Endothelial cell of umbilical vein (primary cell): Measurements from ENCODE around the gene ABR. TPM values are rescaled to one million over a fixed set of nuclear protein-coding genes. Genes with fewer than 3 reads are reported as not detected.

Experiments used
- BruUV-seq: library from RNA; stranded (reverse); fragments of 400-500 nt; replicated peaks from 2 replicates; lab custom pipeline; 2021; lab: Mats Ljungman, UMichigan
- CTCF ChIA-PET: fragments of 300-600, 350-600 bp; sonication (Branson Sonifier 250); formaldehyde crosslinking; loops from one replicate; lab custom pipeline; 2021; ENCODE audit warnings: antibody characterized with exemption, inconsistent platforms; lab: Charles Lee
- POLR2A ChIA-PET: fragments of 300-600, 350-600 bp; sonication (Branson Sonifier 250); formaldehyde crosslinking; loops from one replicate; lab custom pipeline; 2021; ENCODE audit warnings: antibody characterized with exemption, inconsistent platforms; lab: Charles Lee
- DNase-seq: peaks from one replicate; pipeline ENCODE4 v3.0.0-alpha.2; 2011; ENCODE audit warnings: low read depth, low spot score
- FAIRE-seq: peaks from 2 replicates; lab custom pipeline; 2011; peaks lifted over from hg19 to GRCh38; lab: Jason Lieb, UNC
- H2AFZ ChIP-seq: 2 replicates; pipeline ENCODE4 v1.6.0; 2012; ENCODE audit warnings: low read depth, low read length, control low read depth, inconsistent platforms
- H3K27ac ChIP-seq: 2 replicates; pipeline ENCODE4 v1.5.1; 2011; ENCODE audit warnings: low read depth, mild to moderate bottlenecking, control low read depth, low read length, moderate library complexity; ENCODE audit not compliant: insufficient read depth
- H3K27me3 ChIP-seq, 2 experiments: 2 replicates each; pipeline versions ENCODE4 v1.6.0 to v1.6.1; 2011; ENCODE audit warnings: low read length in 2 of 2, mixed read lengths in 1 of 2; ENCODE audit not compliant: control insufficient read depth in 2 of 2, insufficient read depth in 2 of 2
- H3K36me3 ChIP-seq, 2 experiments: 2 replicates in 1 of 2; 3 replicates in 1 of 2; pipeline ENCODE4 v1.5.1; 2011; ENCODE audit warnings: low read length in 2 of 2, mild to moderate bottlenecking in 1 of 2, moderate library complexity in 1 of 2; ENCODE audit not compliant: control insufficient read depth in 2 of 2, insufficient read depth in 2 of 2; ENCODE audit errors: extremely low read depth in 1 of 2
- H3K4me1 ChIP-seq: 3 replicates; pipeline ENCODE4 v1.5.1; 2011; ENCODE audit warnings: mild to moderate bottlenecking, low read length; ENCODE audit not compliant: control insufficient read depth, insufficient read depth; ENCODE audit errors: extremely low read depth
- H3K4me2 ChIP-seq: 2 replicates; pipeline ENCODE4 v1.6.1; 2011; ENCODE audit warnings: low read length, control low read depth, mixed read lengths; ENCODE audit not compliant: insufficient read depth
- H3K4me3 ChIP-seq, 3 experiments: fragments of 200-600 bp in 1 of 3; sonication (generic), shearing (Covaris generic) in 1 of 3; replicated peaks in 1 of 3; 2 replicates each; pipeline ENCODE4 v1.5.1; 2011 to 2016; ENCODE audit warnings: control low read depth in 3 of 3, low read length in 3 of 3, mild to moderate bottlenecking in 2 of 3, inconsistent platforms in 1 of 3, low read depth in 1 of 3, moderate library complexity in 1 of 3; ENCODE audit not compliant: insufficient read depth in 1 of 3
- H3K79me2 ChIP-seq: 2 replicates; pipeline ENCODE4 v1.6.0; 2012; ENCODE audit warnings: low read length, inconsistent platforms; ENCODE audit not compliant: control insufficient read depth, insufficient read depth
- H3K9ac ChIP-seq: replicated peaks from 2 replicates; pipeline ENCODE3; 2011; ENCODE audit warnings: low read length, control low read depth; ENCODE audit not compliant: insufficient read depth; ENCODE audit errors: extremely low read depth
- H3K9me1 ChIP-seq: replicated peaks from 3 replicates; pipeline ENCODE4 v1.6.0; 2011; ENCODE audit warnings: mild to moderate bottlenecking, low read length; ENCODE audit not compliant: control insufficient read depth, insufficient read depth; ENCODE audit errors: extremely low read depth
- H3K9me3 ChIP-seq: replicated peaks from 2 replicates; pipeline ENCODE4 v1.5.1; 2012; ENCODE audit warnings: low read length, inconsistent platforms; ENCODE audit not compliant: control insufficient read depth, insufficient read depth
- H4K20me1 ChIP-seq: replicated peaks from 2 replicates; pipeline ENCODE3; 2011; ENCODE audit warnings: mild to moderate bottlenecking, low read length; ENCODE audit not compliant: control insufficient read depth, insufficient read depth; ENCODE audit errors: extremely low read depth
- CTCF ChIP-seq, 2 donors: IDR thresholded peaks; 1 replicate in 1 of 2; 2 replicates in 1 of 2; pipeline ENCODE4 v1.5.1; 2011; ENCODE audit warnings: low read length in 2 of 2, mild to moderate bottlenecking in 2 of 2, moderate library complexity in 2 of 2, control low read depth in 1 of 2, inconsistent platforms in 1 of 2, low read depth in 1 of 2; ENCODE audit not compliant: insufficient read depth in 1 of 2; ENCODE audit errors: extremely low read depth in 1 of 2
- EZH2 ChIP-seq: IDR thresholded peaks from 2 replicates; pipeline ENCODE4 v1.6.1; 2012; ENCODE audit warnings: borderline replicate concordance, low read depth, mild to moderate bottlenecking, moderate library complexity, low read length, inconsistent platforms; ENCODE audit not compliant: severe bottlenecking
- FOS ChIP-seq: IDR thresholded peaks from 2 replicates; pipeline ENCODE4 v1.6.1; 2011; ENCODE audit warnings: mild to moderate bottlenecking, low read length, moderate library complexity, borderline replicate concordance; ENCODE audit not compliant: insufficient read depth
- GATA2 ChIP-seq: IDR thresholded peaks from 2 replicates; pipeline ENCODE4 v1.7.0; 2011; ENCODE audit warnings: low read depth, mild to moderate bottlenecking, moderate library complexity, mixed read lengths, low read length; ENCODE audit not compliant: insufficient read length, insufficient read depth
- JUN ChIP-seq: IDR thresholded peaks from 2 replicates; pipeline ENCODE4 v1.6.1; 2011; ENCODE audit warnings: borderline replicate concordance, low read depth; ENCODE audit not compliant: insufficient read length, insufficient read depth
- MYC ChIP-seq: IDR thresholded peaks from one replicate; pipeline ENCODE4 v1.6.1; 2011; ENCODE audit warnings: mild to moderate bottlenecking, low read depth, low read length
- POLR2A ChIP-seq: IDR thresholded peaks from 2 replicates; pipeline ENCODE4 v1.6.1; 2012; ENCODE audit warnings: low read depth, mild to moderate bottlenecking, control low read depth, low read length
- POLR2AphosphoS5 ChIP-seq: IDR thresholded peaks from 2 replicates; pipeline ENCODE4 v1.6.1; 2012; ENCODE audit warnings: low read depth, mild to moderate bottlenecking, control low read depth, low read length, moderate library complexity; ENCODE audit not compliant: insufficient read depth
- dilution Hi-C: fragments of 300-500 bp; cut with MboI; formaldehyde crosslinking; loops from one replicate; pipeline ENCODE4 v1.15.0; 2019; ENCODE audit warnings: low sequenced_read_pairs; ENCODE audit not compliant: extremely low pct_ligation_motif_present
- intact Hi-C: fragments of 100-400 bp; cut with micrococcal nuclease; formaldehyde crosslinking; loops from one replicate; pipeline ENCODE4 v1.10.0; 2022
- polyA plus RNA-seq, 4 experiments: library from polyadenylated mRNA; depleted of rRNA in 3 of 4; stranded (reverse) in 3 of 4; unstranded in 1 of 4; fragments of >200 nt; gene quantifications; 2 replicates each; pipeline versions ENCODE4 v1.2.1 to v1.2.3, GENCODE V29; 2011 to 2012; ENCODE audit warnings: missing spikeins in 1 of 4
- total RNA-seq: library from RNA; stranded (reverse); gene quantifications from 2 replicates; pipeline ENCODE4 v1.2.3, GENCODE V29; 2021
- TF ChIP-seq, protein P1 (sequence below): IDR thresholded peaks from 2 replicates; pipeline ENCODE4 v1.6.1; 2011; ENCODE audit not compliant: insufficient read depth, insufficient read length

Gene ABR
- total and polyA plus RNA-seq, 2 donors (not counting 3 experiments of a cell fraction or from before 2014, with no cell fraction given), result 83.5 to 96.8 TPM

GRCh38 chr17:1087381-1088241 lies 92.2 kb downstream of the ABR start:
- no peaks in the 10 kb centered on the region for H4K20me1 ChIP-seq
- H3K4me1 ChIP-seq, result peaks cover 25% of the 10 kb centered on the region
- peak overlapping the region; percentile 95 for H3K27ac ChIP-seq
- peak; percentile 94 for FAIRE-seq
- TF ChIP-seq JUN (peak; percentile 15), MYC (no peak)
- TF ChIP-seq, protein P1, sequence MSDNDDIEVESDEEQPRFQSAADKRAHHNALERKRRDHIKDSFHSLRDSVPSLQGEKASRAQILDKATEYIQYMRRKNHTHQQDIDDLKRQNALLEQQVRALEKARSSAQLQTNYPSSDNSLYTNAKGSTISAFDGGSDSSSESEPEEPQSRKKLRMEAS, result no peak
- H2AFZ ChIP-seq, result peak overlapping the region; percentile 52
- peak; percentile 84 for DNase-seq
- no peaks in the 10 kb centered on the region for H3K27me3 ChIP-seq
- peaks cover 0 to 22% of the 10 kb centered on the region in 2 experiments for H3K36me3 ChIP-seq
- peak overlapping the region; percentile 73 for H3K9ac ChIP-seq
- TSS peak; percentile 81 for BruUV-seq
- CTCF ChIA-PET, result interaction anchor here (1.0 to 2.4 kb wide), 3 partner anchors 29 to 100 kb away, joined by 3 to 10 read pairs (median 4); no protein-coding TSS in a partner anchor
- H3K4me3 ChIP-seq, result peak overlapping the region in 1 of 3 experiments; percentile 9
- dilution Hi-C loops (no loop called here), intact Hi-C loops (loop anchor here (1.0 kb wide), 1 partner anchor 24 kb away; no protein-coding TSS in a partner anchor)
- no peaks in the 10 kb centered on the region for H3K79me2 ChIP-seq
- POLR2A ChIA-PET, result interaction anchor here (0.7 kb wide), 1 partner anchor 9 kb away, joined by 3 read pairs; no protein-coding TSS in a partner anchor
- peak overlapping the region; percentile 50 for H3K4me2 ChIP-seq
- H3K9me3 ChIP-seq, result no peaks in the 10 kb centered on the region
- H3K9me1 ChIP-seq, result no peaks in the 10 kb centered on the region

DNA sequence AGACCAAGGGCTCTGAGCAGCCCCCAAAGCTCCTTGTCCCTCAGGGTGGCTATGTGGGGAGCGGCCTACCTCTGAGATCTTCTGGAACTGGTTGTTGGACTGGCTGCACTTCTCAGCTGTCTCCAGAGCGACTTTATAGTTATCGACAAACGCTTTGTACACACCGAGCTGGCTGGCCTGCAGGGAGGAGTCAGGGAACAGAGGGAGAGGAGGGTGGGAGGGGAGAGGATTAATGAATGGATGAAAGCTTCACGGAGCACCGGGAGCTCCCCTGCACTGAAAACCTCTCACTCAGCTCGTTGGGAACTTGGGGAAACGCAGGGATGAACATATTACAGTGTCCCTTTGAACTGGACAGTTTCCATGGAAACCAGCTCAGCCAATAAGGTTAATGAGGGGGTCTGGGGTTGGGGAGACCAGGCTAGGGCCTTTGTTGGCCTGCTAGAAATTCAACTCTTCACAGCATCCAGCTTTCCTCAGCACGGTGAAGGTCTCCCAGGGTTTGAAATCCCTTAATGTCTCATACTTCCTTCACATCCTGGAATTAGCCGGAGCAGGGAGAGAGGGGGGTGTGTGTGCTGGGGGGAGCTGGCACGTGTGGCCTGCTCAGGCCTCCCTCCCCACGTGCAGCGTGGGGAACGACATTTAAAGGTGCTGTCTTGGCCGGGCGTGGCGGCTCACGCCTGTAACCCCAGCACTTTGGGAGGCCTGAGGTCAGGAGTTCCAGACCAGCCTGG lies 96.2 kb downstream of the ABR start:
- intact Hi-C loops (loop anchor here (2.0 to 5.0 kb wide), 3 partner anchors 23 to 39 kb away; no protein-coding TSS in a partner anchor), dilution Hi-C loops (no loop called here)
- Histone ChIP-seq H3K4me1 (peaks cover 48% of the 10 kb centered on the region), H3K9ac (no peak overlapping the region), H3K4me3 (no peak overlapping the region), H3K36me3 (peaks cover 0 to 2% of the 10 kb centered on the region in 2 experiments), H4K20me1 (no peaks in the 10 kb centered on the region), H3K9me1 (no peaks in the 10 kb centered on the region), H3K27ac (peak overlapping the region; percentile 47), H3K4me2 (no peak overlapping the region), H3K9me3 (no peaks in the 10 kb centered on the region), H2AFZ (no peak overlapping the region), H3K27me3 (no peaks in the 10 kb centered on the region), H3K79me2 (no peaks in the 10 kb centered on the region)
- DNase-seq, result peak; percentile 38
- peak; percentile 89 for FAIRE-seq
- POLR2A ChIA-PET, result no interaction called here
- TF ChIP-seq CTCF (IDR thresholded peaks at IDR 0.05; ENCODE audit: extremely low read depth in 1 of 2, insufficient read depth in 1 of 2, low read depth in 1 of 2, low read length in 2 of 2) (no peak), GATA2 (no peak), MYC (peak; percentile 90), JUN (no peak), FOS (peak; percentile 11), POLR2AphosphoS5 (no peak), EZH2 (no peak), POLR2A (no peak)
- TF ChIP-seq, protein P1, result peak; percentile 83
- no TSS peak for BruUV-seq
- CTCF ChIA-PET, result interaction anchor here (0.8 to 3.1 kb wide), 7 partner anchors 12 to 104 kb away, joined by 3 to 38 read pairs (median 5); no protein-coding TSS in a partner anchor
